NCI-H1105 (cell line): ENCODE data around the gene MFNG.

ENCODE experiments used
- DNase-seq: peaks from one replicate; lab custom pipeline; 2025; lab: John Stamatoyannopoulos, UW

The MFNG gene

GRCh38 chr22:37492428-37493344, 6.5 kb upstream of the MFNG start:
- no peak for DNase-seq

- no peak for DNase-seq
Measured at GRCh38 chr22:37491559-37492427, 5.6 kb upstream of the MFNG start.

DNA sequence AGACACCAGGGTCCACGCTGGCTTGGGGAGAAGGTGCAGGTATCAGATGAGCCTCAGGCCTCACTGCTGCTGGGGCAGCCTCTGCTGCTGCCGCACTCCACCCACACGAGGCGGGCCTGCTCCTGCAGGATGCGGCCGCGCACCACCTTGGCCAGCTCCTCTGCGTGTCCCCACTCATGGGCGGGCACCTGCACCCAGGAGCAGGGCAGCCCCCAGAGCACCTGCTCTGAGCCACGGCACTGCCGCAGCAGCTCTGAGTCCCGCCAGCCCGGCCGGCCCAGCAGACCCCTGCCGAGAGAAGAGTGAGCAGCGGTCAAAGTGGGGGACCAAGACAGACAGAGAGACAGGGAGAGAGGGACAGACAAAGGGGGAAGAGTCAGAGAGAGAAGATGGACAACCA, 4.9 kb upstream of the MFNG start:
- DNase-seq = no peak

DNA sequence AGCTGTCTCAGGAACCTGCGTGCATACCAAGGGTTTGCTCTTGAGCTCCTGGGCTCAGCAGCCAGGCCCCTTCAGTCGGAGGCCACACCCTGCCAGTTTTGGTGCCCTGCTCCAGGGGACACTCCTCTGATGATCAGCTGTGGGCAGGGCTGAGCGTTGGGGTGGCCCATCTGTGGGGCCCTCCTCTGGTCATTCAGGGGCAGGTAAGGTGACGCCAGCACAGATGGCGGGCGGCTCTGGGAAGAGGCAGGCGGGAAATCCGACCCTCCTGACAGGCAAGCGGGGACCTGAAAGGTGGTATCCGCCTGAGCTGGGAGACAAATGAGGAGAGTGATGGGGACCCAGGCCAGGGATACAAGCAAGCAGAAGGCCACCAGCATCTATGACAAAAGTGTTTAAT, 3.8 kb upstream of the MFNG start:
- DNase-seq = no peak

- no peak for DNase-seq
Measured at GRCh38 chr22:37488337-37489135, 2.4 kb upstream of the MFNG start.

GRCh38 chr22:37487571-37487970, 1.4 kb upstream of the MFNG start:
- DNase-seq = no peak

DNA sequence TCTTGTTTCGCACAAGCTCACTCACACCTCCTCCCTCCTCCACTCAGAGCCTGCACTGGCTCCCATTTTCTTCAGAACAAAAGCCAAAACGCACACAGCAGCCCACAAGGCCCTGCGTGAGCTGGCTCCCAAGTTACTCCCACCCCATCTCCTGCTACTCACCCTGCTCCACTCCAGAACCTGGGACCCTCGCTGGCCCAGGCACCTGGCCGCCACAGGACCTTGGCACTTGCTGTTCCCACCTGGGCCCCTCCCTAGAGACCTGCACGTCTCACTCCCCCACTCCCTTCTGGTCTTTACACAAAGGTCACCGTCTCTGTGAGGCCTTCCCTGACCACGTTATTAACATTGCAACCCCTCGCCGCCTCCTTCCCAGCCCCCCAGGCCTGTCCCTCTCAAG, 945 bp upstream of the MFNG start:
- DNase-seq = no peak

DNA sequence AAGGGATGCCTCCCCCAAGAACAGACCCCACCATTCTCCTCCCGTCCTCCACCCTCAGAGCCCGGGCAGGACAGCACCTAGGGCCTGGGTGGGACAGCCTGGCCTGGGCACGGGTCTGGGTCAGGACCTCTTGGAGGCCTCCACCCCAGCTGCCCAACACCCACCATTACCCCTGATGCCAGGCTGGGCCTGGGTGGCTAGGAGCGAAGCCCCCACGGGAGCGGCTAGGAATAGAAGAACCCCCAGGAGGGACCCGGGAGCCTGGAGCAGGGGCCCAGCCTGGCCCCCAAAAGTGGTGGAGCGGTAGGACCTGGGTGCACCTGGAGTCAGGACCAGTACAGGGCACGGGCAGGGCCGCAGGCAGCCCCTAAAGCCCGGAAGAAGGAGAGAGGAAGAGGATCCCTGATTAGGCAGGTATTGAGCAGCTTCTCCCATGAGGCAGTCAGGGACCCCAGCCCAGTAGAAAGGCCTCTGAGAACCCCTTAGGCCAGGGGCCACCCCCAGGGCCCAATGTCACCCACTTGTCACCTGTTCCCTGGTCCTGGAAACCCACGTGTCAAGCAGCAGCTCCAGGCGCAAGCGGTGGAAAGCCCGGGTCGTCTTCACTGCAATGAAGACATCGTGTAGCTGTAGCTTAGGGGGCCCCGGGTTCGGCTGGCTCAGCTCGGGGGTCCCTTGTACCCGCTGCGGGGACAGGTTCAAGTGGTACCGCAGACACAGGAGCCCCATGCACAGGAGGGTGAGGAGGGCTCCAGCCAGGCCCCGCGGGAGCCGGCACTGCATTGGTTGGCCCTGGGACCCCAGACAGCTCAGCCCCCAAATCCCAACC, 575 bp downstream of the MFNG start:
- DNase-seq = no peak

DNA sequence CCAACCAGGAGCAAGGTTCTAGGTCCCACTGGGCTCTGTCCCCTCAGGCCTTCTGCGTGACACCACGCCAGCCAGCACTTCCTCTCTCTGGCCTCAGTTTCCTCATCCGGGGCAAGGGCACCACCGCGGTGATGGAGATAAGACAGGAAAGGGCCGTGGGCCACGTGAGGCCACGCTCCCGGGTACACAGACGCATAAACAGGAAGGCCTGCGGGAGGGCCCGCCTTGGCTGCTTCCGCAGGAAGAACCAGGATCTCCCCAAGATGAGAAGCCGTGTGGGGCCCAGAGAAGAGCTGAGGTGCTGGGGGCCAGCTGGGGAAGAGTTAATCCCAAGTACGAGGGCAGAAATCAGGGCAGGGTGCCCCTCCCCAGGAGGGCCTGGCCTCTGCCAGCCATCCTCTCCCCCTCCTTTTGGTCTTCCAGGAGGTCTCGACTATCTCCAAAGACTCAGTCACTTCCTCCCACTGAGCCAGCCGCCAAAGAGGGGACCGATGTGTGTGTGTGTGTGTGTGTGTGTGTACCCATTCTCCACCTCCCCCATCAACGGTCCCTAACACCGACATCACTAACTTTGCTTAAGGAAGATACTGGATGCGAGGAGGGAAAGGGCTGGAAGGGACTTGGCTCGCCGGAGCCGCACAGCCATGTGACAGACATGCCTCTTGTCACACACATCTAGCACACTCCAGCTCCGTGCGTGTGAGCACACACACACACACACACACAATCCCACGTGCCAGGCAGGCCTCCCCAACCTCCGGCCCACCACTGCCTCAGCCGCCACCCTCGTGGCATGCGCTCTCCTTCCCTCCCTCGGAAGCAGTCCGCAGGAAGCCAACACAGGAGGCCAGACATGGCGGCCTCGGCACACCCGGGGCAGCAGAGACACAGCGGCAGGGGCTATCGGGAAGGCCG, 1.4 kb downstream of the MFNG start:
- no peak for DNase-seq

DNA sequence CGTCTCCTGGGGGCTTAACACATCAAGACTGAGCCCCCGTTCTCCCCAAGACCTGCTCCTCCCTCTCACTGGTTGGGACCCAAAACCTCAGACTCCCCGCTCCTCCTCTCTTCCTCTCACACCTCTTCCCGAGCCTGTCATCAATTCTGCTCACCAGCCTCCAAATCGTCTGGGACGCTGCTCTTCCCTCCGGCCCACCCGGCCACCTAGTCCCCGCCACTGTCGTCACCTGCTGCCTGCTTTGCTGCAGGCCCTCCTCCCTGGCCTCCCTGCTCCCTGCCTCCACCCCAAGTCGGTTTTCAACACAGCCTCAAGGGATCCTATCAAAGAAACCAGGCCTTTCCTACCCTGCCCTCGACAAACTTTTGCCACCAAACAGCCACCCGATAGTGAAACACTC, 3.1 kb downstream of the MFNG start:
- no peak for DNase-seq

- no peak for DNase-seq
Measured at GRCh38 chr22:37482244-37482643, 3.9 kb downstream of the MFNG start.

DNA sequence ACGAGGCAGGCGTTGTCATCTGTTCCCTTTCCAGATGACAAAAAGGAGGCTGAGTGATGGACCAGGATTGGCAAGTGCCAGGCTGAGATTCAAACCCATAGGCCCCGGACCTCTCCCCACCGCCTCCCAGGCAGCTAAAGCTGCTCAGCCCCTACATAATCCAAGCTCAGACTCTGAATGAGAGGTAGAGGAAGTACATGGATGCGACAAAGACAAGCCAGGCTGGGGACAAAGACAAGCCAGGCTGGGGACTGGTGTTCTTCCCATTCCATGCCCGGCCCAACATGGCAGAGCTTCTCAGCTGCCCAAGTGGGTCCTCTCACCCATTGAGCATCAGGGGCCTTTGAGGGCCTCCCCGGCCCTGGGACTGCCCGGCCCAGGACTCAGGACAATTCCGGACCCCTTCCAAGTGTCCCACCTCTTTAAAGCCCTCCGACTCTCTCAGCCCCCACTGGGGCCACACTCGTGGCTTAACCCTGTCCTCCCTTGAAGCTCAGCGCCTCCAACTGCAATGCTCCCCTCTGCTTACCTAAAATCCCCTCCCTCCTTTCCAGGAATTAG, 4.8 kb downstream of the MFNG start:
- DNase-seq = no peak

GRCh38 chr22:37480387-37481346, 5.5 kb downstream of the MFNG start:
- DNase-seq = no peak

GRCh38 chr22:37479196-37479595, 7.0 kb downstream of the MFNG start:
- no peak for DNase-seq

DNA sequence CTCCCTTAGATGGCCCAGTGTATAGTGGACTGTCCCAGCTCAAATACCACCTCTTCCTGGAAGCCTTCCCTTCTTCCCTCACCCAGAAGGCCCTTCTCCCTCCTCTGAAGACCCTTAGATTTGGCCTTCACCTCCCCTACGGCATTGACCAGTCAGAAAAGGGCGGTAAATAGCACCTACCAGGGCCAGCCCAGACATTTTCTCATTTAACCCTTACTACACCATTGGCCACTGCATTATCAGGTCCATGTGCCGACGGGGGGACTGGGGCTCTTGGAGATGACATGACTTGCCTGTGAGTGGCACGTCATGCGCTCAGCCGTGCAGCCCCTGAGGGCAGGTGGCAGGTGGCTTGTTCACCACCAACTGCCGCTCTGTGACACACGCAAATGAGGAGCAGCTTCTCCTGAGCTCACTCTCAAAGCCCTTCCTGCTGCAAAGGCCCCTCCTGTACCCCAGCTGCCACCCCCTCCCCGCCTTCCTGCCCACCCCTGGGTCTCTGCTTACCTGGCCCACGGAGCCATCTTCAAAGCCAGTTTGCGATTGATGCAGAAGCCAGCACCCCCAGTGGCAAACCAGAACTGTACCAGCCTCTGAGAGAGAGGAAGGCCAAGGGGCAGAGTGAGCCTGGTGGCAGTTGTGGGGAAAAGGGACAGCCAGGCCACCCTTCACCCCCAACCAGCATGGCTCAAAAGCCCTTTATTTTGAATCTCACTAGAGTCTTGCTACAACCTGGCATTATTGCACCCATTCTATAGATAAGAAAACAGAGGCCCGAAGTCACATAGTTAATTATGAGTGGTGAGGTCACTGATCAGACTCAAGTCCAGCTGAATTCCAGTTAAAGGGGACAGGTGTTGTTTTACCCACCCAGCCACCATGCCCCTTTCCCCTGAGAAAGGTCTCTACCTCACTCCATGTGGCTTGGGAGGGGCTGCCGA, 9.5 kb downstream of the MFNG start:
- DNase-seq = no peak

- no peak for DNase-seq
Measured at GRCh38 chr22:37474447-37475090, 11.6 kb downstream of the MFNG start.

- no peak for DNase-seq
Measured at GRCh38 chr22:37473437-37473946, 12.7 kb downstream of the MFNG start.
